Upper lobe of right lung (tissue), 1 donor: ENCODE data around the gene PADI4. TPM values are rescaled to one million over a fixed set of nuclear protein-coding genes. Genes with fewer than 3 reads are reported as not detected.
A peak's percentile ranks its signal among the peaks of the same experiment; 100 is the strongest.

Experiments
- ATAC-seq: fragments of 200-7000 bp; cut with Tn5 transposase; one replicate; pipeline ENCODE4 v1.9.1; 2020; ENCODE audit warnings: mild to moderate bottlenecking, moderate library complexity
- DNase-seq: peaks from one replicate; pipeline ENCODE4 v3.0.0-alpha.2; 2020
- H3K27ac ChIP-seq: fragments of 200-600 bp; one replicate; pipeline ENCODE4 v1.8.0; 2022
- H3K27me3 ChIP-seq: fragments of 200-600 bp; one replicate; pipeline ENCODE4 v1.8.0; 2022; ENCODE audit warnings: mild to moderate bottlenecking
- H3K36me3 ChIP-seq: fragments of 200-600 bp; one replicate; pipeline ENCODE4 v1.8.0; 2022
- H3K4me1 ChIP-seq: fragments of 200-600 bp; one replicate; pipeline ENCODE4 v1.8.0; 2022
- H3K4me3 ChIP-seq: fragments of 200-600 bp; one replicate; pipeline ENCODE4 v1.8.0; 2022; ENCODE audit warnings: mild to moderate bottlenecking
- H3K9me3 ChIP-seq: fragments of 200-600 bp; one replicate; pipeline ENCODE4 v1.8.0; 2022
- CTCF ChIP-seq: fragments of 200-600 bp; IDR thresholded peaks from one replicate; pipeline ENCODE4 v1.8.0; 2022; ENCODE audit warnings: antibody characterized with exemption
- intact Hi-C: fragments of 100-400 bp; cut with DNase I; formaldehyde crosslinking; loops from one replicate; pipeline ENCODE4 v1.11.0; 2022
- total RNA-seq: library from RNA; stranded (reverse); fragmentation: NEBNext Ultra II Directional; extraction: Animal tissue kit (Norgen Biotek cat#: 25700); gene quantifications from one replicate; pipeline ENCODE4 v1.2.1, GENCODE V29; 2021
- donor health status: DM: no; HTN: yes; CAD: no; lungs with severe emphysema.

Gene PADI4
- total RNA-seq, 1 donor from 2014 or later, result 2.3 TPM

GRCh38 chr1:17307329-17307728, 668 bp upstream of the PADI4 start:
- no peaks in the 10 kb centered on the region for H3K36me3 ChIP-seq
- ATAC-seq (no peak), DNase-seq (no peak)
- H3K9me3 ChIP-seq, result no peaks in the 10 kb centered on the region
- no peak overlapping the region for H3K4me3 ChIP-seq
- TF ChIP-seq CTCF, result no peak
- no peaks in the 10 kb centered on the region for H3K4me1 ChIP-seq
- H3K27ac ChIP-seq, result no peak overlapping the region
- peaks cover 29% of the 10 kb centered on the region for H3K27me3 ChIP-seq
- intact Hi-C loops, result no loop called here

GRCh38 chr1:17308593-17308992, 596 bp downstream of the PADI4 start:
- H3K9me3 ChIP-seq, result no peaks in the 10 kb centered on the region
- intact Hi-C loops, result no loop called here
- no peak overlapping the region for H3K4me3 ChIP-seq
- TF ChIP-seq CTCF, result no peak
- no peaks in the 10 kb centered on the region for H3K4me1 ChIP-seq
- DNase-seq (no peak), ATAC-seq (peak; percentile 49)
- no peak overlapping the region for H3K27ac ChIP-seq
- peaks cover 29% of the 10 kb centered on the region for H3K27me3 ChIP-seq
- H3K36me3 ChIP-seq, result no peaks in the 10 kb centered on the region

GRCh38 chr1:17309426-17310067, 1.6 kb downstream of the PADI4 start:
- DNase-seq, result no peak
- Histone ChIP-seq H3K4me3 (no peak overlapping the region), H3K27ac (no peak overlapping the region), H3K36me3 (no peaks in the 10 kb centered on the region), H3K9me3 (no peaks in the 10 kb centered on the region), H3K4me1 (no peaks in the 10 kb centered on the region), H3K27me3 (peaks cover 29% of the 10 kb centered on the region)
- intact Hi-C loops, result no loop called here
- no peak for TF ChIP-seq CTCF
- no peak for ATAC-seq

GRCh38 chr1:17310068-17310640, 2.2 kb downstream of the PADI4 start:
- Histone ChIP-seq H3K4me1 (no peaks in the 10 kb centered on the region), H3K27me3 (peaks cover 29% of the 10 kb centered on the region), H3K27ac (no peak overlapping the region), H3K36me3 (no peaks in the 10 kb centered on the region), H3K4me3 (no peak overlapping the region), H3K9me3 (no peaks in the 10 kb centered on the region)
- no peak for TF ChIP-seq CTCF
- intact Hi-C loops, result no loop called here
- no peak for DNase-seq
- no peak for ATAC-seq

GRCh38 chr1:17313530-17314309, 5.7 kb downstream of the PADI4 start:
- Histone ChIP-seq H3K4me3 (no peak overlapping the region), H3K27ac (no peak overlapping the region), H3K9me3 (no peaks in the 10 kb centered on the region), H3K27me3 (peaks cover 20% of the 10 kb centered on the region), H3K36me3 (no peaks in the 10 kb centered on the region), H3K4me1 (no peaks in the 10 kb centered on the region)
- TF ChIP-seq CTCF, result no peak
- DNase-seq, result no peak
- ATAC-seq, result no peak
- intact Hi-C loops, result no loop called here
